Hypothalamus (tissue), 51 donors: ENCODE data around the gene SEZ6.

Experiments used
- DNase-seq, 51 donors: peaks; one replicate each; lab custom pipeline; 2025; lab: John Stamatoyannopoulos, UW

Gene SEZ6

DNA sequence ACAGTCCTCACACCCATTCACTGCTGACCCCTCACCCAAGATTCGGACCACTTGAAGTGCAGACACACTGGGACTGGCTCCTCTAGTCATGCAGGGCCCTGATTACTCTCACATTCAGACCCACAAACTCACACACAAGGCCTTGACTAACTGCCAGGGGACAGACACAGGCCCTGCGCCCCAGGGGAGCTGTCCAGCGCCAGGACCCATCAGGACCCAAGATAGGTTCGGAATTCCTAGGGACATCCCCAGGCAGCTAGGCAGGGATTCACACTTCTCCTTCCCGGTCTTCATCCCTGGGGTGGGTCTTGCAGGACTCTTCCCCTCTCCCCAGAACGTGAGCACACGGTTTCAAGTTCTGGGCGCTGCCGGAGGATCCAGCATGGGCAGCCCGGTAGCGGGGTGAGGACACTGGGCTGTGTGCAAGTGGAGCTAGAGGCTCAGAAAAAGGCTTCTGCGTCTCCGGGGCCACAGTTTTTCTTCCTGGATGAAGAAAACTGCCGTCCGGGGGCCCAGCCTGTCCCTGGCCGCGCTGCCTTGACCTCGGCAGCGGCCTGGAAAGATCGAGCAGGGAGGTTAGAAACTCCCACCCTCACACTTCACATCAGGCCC is 1.6 kb downstream of the SEZ6 start:
- DNase-seq: peak in 11 of 51 donors; percentile 7 to 46 (median 16)

DNA sequence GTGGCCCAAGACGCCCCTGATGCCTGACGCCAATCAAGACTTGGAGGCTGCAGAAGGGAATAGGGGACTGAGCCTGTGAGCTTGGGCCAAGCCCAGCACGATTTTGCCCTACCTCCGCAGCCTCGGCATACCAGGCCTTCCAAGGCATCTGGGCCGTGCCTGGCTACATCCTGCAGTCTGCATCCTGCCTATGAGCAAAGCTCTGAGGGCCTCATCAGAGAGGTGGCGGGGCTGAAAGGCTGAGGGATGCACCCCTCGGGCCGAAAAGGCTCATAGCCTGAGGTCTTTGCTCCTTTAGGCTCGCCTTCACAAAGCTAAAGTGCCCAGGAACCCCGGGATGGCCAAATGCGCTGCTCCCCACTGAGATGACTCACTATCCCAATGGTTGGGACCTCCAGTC is 2.5 kb downstream of the SEZ6 start:
- DNase-seq: no peak

- DNase-seq: no peak
Observed at GRCh38 chr17:29002811-29003210, 3.0 kb downstream of the SEZ6 start.

- no peak for DNase-seq
Observed at GRCh38 chr17:29000973-29001372, 4.9 kb downstream of the SEZ6 start.

DNA sequence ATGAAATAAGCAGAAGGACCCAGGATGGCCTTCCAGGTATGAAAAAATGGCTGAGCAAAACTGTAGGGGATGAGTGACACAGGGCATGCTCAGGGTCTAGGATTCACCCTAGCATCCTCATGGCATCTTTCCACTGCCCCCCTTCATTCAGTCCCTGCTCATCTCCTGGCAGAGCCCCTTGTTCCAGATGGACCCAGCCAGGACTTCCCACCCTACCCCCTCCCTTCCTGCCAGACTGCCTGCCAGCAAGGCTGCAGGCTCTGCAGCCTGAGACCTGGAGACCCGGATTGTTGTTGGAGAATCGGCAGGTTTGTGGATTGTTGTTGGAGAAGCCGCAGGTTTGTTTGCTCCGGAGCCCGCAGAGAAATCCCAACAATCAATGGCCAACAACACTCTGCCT is 6.6 kb downstream of the SEZ6 start:
- DNase-seq: no peak

GRCh38 chr17:28997806-28998205 is 8.0 kb downstream of the SEZ6 start:
- no peak for DNase-seq

DNA sequence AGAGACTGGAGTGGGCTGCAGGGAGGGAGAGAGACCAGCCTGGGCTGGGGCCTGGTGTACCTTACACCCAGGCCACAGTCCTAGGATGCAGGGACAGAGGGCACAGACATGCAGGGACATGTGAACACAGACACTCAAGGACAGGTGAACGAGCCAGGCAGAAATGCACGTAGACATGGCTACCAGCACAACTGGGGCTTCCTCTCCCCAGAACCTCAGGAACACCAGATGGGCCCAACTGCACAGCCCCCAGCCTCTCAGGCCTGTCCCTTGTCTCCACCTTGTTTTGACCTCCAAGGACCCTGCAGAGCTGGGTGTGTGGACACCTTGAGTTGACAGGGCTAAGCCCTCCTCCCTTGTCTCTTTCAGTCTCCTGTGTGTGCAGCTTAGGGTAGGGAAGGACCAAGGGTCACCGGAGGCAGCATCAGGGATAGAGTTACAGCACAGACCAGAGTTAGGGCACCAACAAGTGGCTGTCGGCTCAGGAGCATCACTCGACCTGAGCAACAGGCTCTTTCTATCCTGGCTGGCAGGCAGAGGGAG is 9.2 kb downstream of the SEZ6 start:
- no peak for DNase-seq

- no peak for DNase-seq
Observed at GRCh38 chr17:28993645-28994426, 12.0 kb downstream of the SEZ6 start.

DNA sequence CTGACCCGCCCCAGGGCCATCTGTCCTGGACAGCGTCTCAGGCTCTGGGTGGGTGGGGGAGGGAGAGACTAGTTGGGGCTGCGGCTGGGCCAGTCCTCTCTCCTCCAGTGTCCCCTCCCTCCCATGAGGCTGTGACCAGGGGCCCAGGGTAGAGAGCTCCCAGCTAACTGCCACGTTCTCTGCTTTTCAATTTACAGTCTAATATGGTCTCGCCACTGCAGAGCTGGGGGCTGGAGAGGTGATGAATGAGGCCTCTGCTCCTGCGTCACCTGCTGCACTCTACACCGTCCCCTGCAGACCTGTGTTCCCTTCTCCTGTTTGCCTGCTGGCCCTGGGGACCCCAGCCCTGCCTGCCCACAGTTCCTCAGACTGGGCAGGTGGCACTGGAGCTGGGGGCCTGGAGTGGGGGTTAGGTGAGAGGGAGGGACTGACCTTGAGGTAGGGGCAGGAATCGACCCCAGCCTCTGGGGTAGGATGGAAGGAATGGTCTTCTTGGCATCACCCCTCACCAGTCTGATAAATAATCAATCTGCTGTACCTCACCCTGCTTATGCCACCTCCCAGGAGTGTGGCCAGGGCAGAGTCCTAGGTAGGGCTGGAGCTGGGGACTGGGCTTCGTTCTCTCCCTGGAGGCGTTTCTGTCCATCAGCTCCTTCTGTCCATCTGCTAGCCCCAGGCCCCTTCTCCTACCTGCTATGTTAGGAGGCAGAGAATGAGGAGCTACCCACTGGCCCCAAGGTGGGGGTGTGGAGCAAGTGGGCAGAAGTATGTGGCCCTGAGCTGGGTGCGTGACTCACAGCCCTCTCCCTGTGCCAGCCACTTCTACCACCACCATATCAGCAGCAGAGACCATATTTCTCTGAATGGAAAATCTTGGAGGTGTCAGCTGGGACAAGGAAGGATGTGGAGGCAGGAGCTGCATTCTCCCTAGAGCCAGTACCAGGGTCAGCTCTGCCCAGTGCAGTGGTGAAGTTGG is 12.9 kb downstream of the SEZ6 start:
- DNase-seq: no peak

DNA sequence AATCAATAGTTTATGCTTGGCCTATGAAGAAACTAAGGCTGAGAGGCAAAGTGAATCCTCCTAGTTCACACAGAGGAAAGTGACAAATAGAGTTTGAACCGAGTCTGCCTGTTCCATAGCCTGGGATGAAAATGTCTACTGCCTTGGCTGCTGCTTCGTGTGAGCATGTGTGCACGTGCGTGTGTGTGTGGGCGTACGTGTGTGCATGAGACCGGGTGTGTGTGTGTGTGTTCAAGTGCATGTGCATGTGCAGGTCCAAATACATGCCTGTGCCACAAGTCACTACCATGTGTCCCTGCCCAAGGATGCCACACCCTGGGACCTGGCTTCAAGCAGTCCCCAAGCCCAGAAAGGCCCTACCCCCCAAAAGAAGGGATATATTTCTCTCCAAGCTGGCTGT is 13.6 kb downstream of the SEZ6 start:
- DNase-seq: no peak

DNA sequence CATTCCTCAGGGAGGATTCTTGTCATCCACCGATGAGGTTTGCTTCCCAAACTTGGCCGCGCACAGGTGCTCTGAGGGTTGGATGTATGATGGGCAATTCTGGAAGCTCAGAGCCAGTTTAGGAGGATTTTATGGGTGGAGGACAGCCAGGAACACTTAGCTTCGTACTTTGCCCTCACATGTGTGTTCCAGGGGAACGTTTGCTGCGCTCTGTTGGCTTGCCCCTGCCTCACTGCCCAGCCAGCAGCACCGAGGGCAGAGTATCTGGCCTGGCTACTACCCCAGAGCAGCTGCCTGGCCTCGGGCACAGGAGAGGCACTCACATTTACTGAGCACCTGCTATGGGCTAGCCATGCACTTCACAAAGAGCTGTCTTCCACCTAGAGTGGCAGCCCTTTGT is 14.1 kb downstream of the SEZ6 start:
- DNase-seq: no peak

- no peak for DNase-seq
Observed at GRCh38 chr17:28989028-28989427, 16.8 kb downstream of the SEZ6 start.

- DNase-seq: no peak
Observed at GRCh38 chr17:28988475-28988874, 17.4 kb downstream of the SEZ6 start.

DNA sequence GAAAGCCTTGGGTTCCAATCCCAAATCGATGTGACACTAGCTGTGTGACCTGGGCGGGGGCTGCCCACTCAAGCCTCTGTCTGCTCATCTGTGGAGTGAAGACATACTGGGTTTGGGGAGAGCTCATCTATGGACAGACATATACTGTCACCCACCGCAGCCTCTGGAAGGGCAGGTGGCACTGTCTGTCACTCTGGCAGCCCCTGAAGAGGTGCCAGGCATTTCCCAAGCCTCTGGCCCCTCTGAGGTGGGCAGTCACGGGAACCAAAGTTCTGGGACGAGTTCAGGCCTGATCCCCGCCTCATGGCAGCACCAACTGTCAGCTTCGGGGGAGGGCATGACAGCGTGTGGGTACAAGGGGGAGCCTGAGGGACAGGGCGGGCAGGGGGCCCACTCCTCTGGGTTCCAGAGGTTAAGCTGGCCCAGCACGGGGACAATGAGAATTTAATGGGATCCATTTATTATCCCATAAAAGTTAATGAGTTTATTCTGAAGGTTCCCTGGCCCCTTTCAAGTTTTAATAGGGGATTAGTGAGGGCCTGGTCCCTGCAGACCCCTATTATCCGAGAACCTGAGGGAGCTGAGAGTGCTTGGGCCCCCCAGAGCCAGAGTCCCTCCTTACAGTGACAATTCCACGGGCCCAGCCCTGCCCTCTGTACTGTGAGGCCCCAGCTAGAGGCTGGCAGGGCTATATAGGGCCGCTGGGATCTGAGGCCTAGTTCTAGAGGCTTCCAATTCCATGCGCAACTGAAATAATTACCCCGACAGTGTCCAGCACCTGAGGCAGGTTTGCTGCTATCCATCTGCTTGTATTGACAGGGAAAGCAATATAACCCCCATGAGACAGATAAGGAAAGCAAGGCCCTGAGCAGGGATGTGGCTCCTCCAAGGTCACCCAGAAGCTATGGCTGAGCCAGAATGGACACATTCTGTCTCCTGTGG is 18.8 kb downstream of the SEZ6 start:
- no peak for DNase-seq

DNA sequence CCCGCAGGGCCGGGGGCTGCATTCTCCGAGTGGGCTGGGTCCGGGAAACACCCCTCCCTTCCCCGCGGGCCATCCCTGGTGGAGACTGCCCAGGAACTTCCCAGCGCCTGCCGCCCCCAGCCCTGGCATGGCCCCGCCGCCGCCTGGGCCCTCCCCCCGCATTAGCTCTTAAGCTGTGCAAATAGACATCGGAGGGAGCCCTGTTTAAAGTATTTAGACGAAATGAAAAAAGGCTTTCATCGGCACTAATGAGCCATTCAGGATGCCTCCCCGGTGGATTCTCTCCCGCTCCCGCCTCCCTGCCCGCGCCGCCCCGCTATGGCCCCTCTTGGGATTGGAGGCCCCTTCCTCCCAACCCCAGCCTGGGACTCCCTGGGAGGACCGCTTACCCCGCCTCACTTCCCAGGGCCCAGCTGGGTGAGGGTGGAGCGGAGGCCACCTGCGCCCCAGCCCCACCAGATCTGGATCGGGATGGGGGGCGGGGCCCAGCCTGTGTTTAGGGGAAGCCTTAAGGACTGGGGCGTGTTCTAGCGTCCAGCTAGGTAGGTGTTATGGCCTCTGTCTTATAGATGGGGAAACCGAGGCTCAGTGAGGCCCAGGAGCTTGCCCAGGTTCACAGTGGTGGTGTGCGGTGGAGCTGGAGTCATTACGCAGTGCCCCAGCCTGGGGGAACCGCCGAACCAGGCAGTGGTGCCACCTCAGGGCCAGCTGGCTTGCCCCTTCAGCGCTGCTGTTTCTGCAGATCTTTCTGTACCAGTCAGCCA is 19.7 kb downstream of the SEZ6 start:
- peak in 1 of 51 donors; percentile 16 for DNase-seq

GRCh38 chr17:28983286-28984230 is 22.3 kb downstream of the SEZ6 start:
- peak in 2 of 51 donors; percentile 23 to 49 for DNase-seq

GRCh38 chr17:28982131-28982793 is 23.6 kb downstream of the SEZ6 start:
- no peak for DNase-seq
